Endothelial cell (in vitro differentiated cells): ENCODE measurements around the gene ENO1. TPM values are rescaled to one million over a fixed set of nuclear protein-coding genes. Genes with fewer than 3 reads are reported as not detected.

Experiments used
- DNase-seq: peaks from one replicate; pipeline ENCODE4 v3.0.0; 2021; ENCODE audit warnings: low spot score
- H3K27ac Mint-ChIP-seq: one replicate; pipeline ENCODE4 v1.8.0; 2021; ENCODE audit warnings: mixed read lengths, inconsistent platforms; ENCODE audit not compliant: unreplicated experiment
- H3K27me3 Mint-ChIP-seq: one replicate; pipeline ENCODE4 v1.8.0; 2021; ENCODE audit warnings: mild to moderate bottlenecking, moderate library complexity, mixed read lengths, inconsistent platforms; ENCODE audit not compliant: unreplicated experiment
- H3K36me3 Mint-ChIP-seq: one replicate; pipeline ENCODE4 v1.8.0; 2021; ENCODE audit warnings: mild to moderate bottlenecking, low read depth, mixed read lengths, inconsistent platforms; ENCODE audit not compliant: unreplicated experiment
- H3K4me1 Mint-ChIP-seq: one replicate; pipeline ENCODE4 v1.8.0; 2021; ENCODE audit warnings: mild to moderate bottlenecking, mixed read lengths, inconsistent platforms; ENCODE audit not compliant: unreplicated experiment
- H3K4me3 Mint-ChIP-seq: one replicate; pipeline ENCODE4 v1.8.0; 2021; ENCODE audit warnings: mild to moderate bottlenecking, mixed read lengths, inconsistent platforms; ENCODE audit not compliant: unreplicated experiment
- H3K9me3 Mint-ChIP-seq: one replicate; pipeline ENCODE4 v1.8.0; 2021; ENCODE audit warnings: mixed read lengths, inconsistent platforms; ENCODE audit not compliant: unreplicated experiment
- total RNA-seq: library from RNA; stranded (reverse); fragmentation: NEBNext Ultra II Directional; extraction: Animal tissue kit (Norgen Biotek cat#: 25700); gene quantifications from one replicate; pipeline ENCODE4 v1.2.1, GENCODE V29; 2021; ENCODE audit not compliant: unreplicated experiment
- TF ChIP-seq, protein P1 (sequence below): fragments of 200-600 bp; sonication (generic); IDR thresholded peaks from one replicate; pipeline ENCODE4 v1.5.0; 2021; ENCODE audit warnings: antibody characterized with exemption; ENCODE audit not compliant: unreplicated experiment

Gene ENO1
- total RNA-seq, 1 donor from 2014 or later = 626 TPM

DNA sequence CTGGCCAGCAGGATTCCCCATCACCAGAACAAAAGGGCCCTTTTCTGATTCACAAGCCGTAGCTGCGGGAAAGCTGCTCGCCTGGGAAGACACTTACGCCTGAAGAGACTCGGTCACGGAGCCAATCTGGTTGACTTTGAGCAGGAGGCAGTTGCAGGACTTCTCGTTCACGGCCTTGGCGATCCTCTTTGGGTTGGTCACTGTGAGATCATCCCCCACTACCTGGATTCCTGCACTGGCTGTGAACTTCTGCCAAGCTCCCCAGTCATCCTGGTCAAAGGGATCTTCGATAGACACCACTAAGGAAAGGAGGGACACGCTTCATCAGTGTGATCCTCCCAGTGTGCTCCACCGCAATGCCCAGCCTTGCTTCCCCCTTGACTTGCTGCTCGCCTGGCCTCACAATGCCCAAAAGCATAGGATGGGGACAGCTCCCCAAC, 14.7 kb downstream of the ENO1 start:
- Mint-ChIP-seq H3K9me3 (no peaks in the 10 kb centered on the region), H3K4me3 (no peak overlapping the region), H3K36me3 (peaks cover 50% of the 10 kb centered on the region), H3K27me3 (peaks cover 11% of the 10 kb centered on the region), H3K4me1 (peaks cover 12% of the 10 kb centered on the region), H3K27ac (no peak overlapping the region)
- TF ChIP-seq, protein P1, sequence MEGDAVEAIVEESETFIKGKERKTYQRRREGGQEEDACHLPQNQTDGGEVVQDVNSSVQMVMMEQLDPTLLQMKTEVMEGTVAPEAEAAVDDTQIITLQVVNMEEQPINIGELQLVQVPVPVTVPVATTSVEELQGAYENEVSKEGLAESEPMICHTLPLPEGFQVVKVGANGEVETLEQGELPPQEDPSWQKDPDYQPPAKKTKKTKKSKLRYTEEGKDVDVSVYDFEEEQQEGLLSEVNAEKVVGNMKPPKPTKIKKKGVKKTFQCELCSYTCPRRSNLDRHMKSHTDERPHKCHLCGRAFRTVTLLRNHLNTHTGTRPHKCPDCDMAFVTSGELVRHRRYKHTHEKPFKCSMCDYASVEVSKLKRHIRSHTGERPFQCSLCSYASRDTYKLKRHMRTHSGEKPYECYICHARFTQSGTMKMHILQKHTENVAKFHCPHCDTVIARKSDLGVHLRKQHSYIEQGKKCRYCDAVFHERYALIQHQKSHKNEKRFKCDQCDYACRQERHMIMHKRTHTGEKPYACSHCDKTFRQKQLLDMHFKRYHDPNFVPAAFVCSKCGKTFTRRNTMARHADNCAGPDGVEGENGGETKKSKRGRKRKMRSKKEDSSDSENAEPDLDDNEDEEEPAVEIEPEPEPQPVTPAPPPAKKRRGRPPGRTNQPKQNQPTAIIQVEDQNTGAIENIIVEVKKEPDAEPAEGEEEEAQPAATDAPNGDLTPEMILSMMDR = no peak
- DNase-seq = no peak

DNA sequence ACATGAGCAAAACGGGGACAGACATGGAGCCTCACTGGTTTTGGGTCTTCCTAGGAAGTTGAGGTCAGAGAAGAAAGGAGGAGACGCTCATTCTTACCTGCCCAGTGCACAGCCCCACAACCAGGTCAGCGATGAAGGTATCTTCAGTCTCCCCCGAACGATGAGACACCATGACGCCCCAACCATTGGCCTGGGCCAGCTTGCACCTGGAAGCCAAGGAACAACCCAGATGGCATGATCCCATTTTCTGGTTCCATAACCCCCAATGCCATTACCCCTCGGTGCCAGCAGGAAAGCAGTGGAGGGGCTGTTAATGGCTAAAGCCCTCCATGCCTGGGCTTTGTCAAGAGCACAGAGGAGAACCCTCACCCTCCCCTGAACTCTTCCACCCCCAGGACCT, 15.3 kb downstream of the ENO1 start:
- TF ChIP-seq, protein P1 = no peak
- H3K4me3 Mint-ChIP-seq = no peak overlapping the region
- H3K27ac Mint-ChIP-seq = no peak overlapping the region
- peaks cover 49% of the 10 kb centered on the region for H3K36me3 Mint-ChIP-seq
- H3K4me1 Mint-ChIP-seq = peaks cover 19% of the 10 kb centered on the region
- peaks cover 11% of the 10 kb centered on the region for H3K27me3 Mint-ChIP-seq
- no peaks in the 10 kb centered on the region for H3K9me3 Mint-ChIP-seq
- no peak for DNase-seq

DNA sequence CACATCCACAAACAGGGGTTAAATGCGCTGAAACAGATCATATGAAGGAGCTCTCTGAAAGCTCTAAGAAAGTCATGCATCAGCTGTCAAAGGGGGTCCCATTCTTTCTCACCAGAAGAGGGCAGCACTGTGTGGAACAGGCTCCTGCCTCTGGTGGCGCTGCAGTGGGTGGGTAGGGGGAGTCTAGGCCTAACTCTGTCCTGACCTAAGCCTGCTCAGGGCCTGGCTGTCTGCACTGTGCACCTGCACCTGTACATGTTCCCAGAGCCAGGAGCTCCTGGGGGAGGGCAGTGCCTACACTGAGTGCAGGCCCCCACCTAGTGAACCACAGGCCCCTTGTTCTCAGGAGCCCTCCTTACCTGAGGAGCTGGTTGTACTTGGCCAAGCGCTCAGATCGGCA, 16.0 kb downstream of the ENO1 start:
- TF ChIP-seq, protein P1 = peak; percentile 69
- peaks cover 45% of the 10 kb centered on the region for H3K36me3 Mint-ChIP-seq
- H3K27me3 Mint-ChIP-seq = peaks cover 11% of the 10 kb centered on the region
- H3K9me3 Mint-ChIP-seq = no peaks in the 10 kb centered on the region
- H3K4me3 Mint-ChIP-seq = no peak overlapping the region
- peak; percentile 70 for DNase-seq
- H3K4me1 Mint-ChIP-seq = peaks cover 23% of the 10 kb centered on the region
- no peak overlapping the region for H3K27ac Mint-ChIP-seq

DNA sequence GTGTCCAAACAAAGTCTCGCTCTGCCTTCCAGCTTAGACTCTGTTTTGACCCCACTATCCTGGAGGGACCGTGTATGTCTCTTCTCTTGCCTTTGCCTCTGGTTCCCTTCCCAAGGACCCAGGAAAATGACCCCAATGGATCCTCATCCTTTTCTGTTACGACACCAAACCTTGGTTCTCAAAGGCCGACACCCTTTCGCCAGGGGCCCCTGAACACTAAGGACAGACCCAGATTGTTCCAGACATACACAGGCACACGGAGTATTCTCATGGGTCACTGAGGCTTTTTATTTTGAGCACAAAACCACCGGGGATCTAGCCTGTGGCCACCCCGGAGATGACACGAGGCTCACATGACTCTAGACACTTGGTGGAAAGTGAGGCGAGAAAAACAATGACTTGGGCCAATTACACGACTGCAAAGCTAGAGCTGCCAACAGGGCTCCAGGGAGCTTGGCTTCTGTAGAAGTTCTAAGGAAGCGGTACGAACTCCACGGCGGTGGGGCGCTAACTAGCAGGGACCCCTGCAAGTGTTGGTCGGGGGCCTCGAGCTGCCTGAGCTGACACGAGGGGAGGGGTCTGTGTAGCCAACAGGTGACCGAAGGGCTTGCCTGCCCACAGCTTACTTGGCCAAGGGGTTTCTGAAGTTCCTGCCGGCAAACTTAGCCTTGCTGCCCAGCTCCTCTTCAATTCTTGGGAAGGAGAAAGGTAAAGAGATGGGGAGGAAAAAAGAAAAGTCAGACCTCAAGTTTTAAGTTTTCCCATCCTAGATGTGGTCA, 17.6 kb downstream of the ENO1 start:
- Mint-ChIP-seq H3K9me3 (no peaks in the 10 kb centered on the region), H3K27ac (peak overlapping the region; percentile 75), H3K4me3 (peak overlapping the region; percentile 7), H3K36me3 (peaks cover 37% of the 10 kb centered on the region), H3K4me1 (peaks cover 31% of the 10 kb centered on the region), H3K27me3 (peaks cover 8% of the 10 kb centered on the region)
- TF ChIP-seq, protein P1 = no peak
- no peak for DNase-seq
